Stomach (tissue), 9 donors: Measurements from ENCODE around the gene EIF3CL. TPM values are rescaled to one million over a fixed set of nuclear protein-coding genes. Genes with fewer than 3 reads are reported as not detected.
"Not testable (repeated sequence)": the region's sequence is repeated elsewhere in the genome, so short reads cannot be mapped to it uniquely, and the experiment has no call there.

ENCODE experiments used
- DNase-seq, 2 donors: peaks; one replicate each; pipeline versions ENCODE4 v3.0.0 to v3.0.0-alpha.2; 2013 to 2019
- H3K27ac ChIP-seq, 5 donors: fragments of 200-600 bp in 4 of 5; sonication (generic) in 4 of 5; one replicate each; pipeline ENCODE4 v1.5.1; 2013 to 2019; ENCODE audit warnings: mild to moderate bottlenecking in 1 of 5, moderate library complexity in 1 of 5
- H3K27me3 ChIP-seq, 3 donors: fragments of 200-600 bp; sonication (generic); one replicate each; pipeline ENCODE4 v1.5.1; 2017 to 2019; ENCODE audit warnings: mixed run types in 1 of 3
- H3K36me3 ChIP-seq, 4 donors: fragments of 200-600 bp; sonication (generic); 1 replicate in 3 of 4; 2 replicates in 1 of 4; pipeline ENCODE4 v1.5.1; 2016 to 2019
- H3K4me1 ChIP-seq, 4 donors: fragments of 200-600 bp; sonication (generic); one replicate each; pipeline ENCODE4 v1.5.1; 2016 to 2019
- H3K4me3 ChIP-seq, 4 donors: fragments of 200-600 bp; sonication (generic) in 3 of 4; one replicate each; pipeline ENCODE4 v1.5.1; 2016 to 2019; ENCODE audit warnings: mild to moderate bottlenecking in 1 of 4
- H3K9me3 ChIP-seq, 4 donors: fragments of 200-600 bp; sonication (generic); one replicate each; pipeline ENCODE4 v1.5.1; 2016 to 2019
- WGBS, 5 donors: extraction: QIAGEN DNeasy Blood & Tissue Kit in 3 of 5; methylation state at CpG; one replicate each; pipeline versions ENCODE4 v1.1.5 to v1.1.7; 2013 to 2018; 5-methylcytosine and 5-hydroxymethylcytosine counted together
- intact Hi-C: fragments of 100-400 bp; cut with DNase I; formaldehyde crosslinking; loops from one replicate; pipeline ENCODE4 v1.15.1; 2023; ENCODE audit warnings: low total_unique reads
- polyA plus RNA-seq, 3 donors: library from polyadenylated mRNA; stranded (reverse); fragments of 200-250 nt; gene quantifications; one replicate each; pipeline ENCODE4 v1.2.3, GENCODE V29; 2013
- small RNA-seq, 4 donors: library from RNA; depleted of rRNA; stranded (forward); fragments of <200 nt; gene quantifications; one replicate each; pipeline ENCODE3, GENCODE V24; 2016
- total RNA-seq, 5 donors: library from RNA; depleted of rRNA; stranded (reverse); fragments of >200 nt; gene quantifications; one replicate each; pipeline versions ENCODE4 v1.1.0 to v1.2.3, GENCODE V29; 2014 to 2016
- donor health status: healthy with polysubstance abuse.
- donor health status: Bipolar disorder and iron deficiency.
- donor health status: healthy.

EIF3CL gene
- total and polyA plus RNA-seq, 8 donors = 63.4 to 227 (median 100) TPM

GRCh38 chr16:28338230-28338629 is 65.4 kb downstream of the EIF3CL start:
- peak in 1 of 2 donors; percentile 5 for DNase-seq
- H3K27me3 ChIP-seq, H3K4me1 ChIP-seq, H3K9me3 ChIP-seq, H3K27ac ChIP-seq, H3K36me3 ChIP-seq, intact Hi-C loops, H3K4me3 ChIP-seq: not testable (repeated sequence)
- 85 to 94% (median 88%) methylated on average over 5 to 6 of the region's 6 CpGs for WGBS, 5 donors

- H3K4me1 ChIP-seq, H3K27ac ChIP-seq, H3K36me3 ChIP-seq, H3K9me3 ChIP-seq, DNase-seq, H3K27me3 ChIP-seq, H3K4me3 ChIP-seq, intact Hi-C loops: not testable (repeated sequence)
- 65 to 83% (median 74%) methylated on average over 3 to 5 of the region's 5 CpGs for WGBS, 5 donors
Measured at GRCh38 chr16:28336940-28337710, 66.5 kb downstream of the EIF3CL start.

GRCh38 chr16:28335678-28336077 is 68.0 kb downstream of the EIF3CL start:
- DNase-seq, H3K4me1 ChIP-seq, H3K27ac ChIP-seq, H3K27me3 ChIP-seq, H3K4me3 ChIP-seq, intact Hi-C loops, H3K9me3 ChIP-seq, H3K36me3 ChIP-seq: not testable (repeated sequence)
- 80 to 93% (median 89%) methylated on average over 7 to 8 of the region's 8 CpGs for WGBS, 5 donors

GRCh38 chr16:28332632-28333031 is 71.0 kb downstream of the EIF3CL start:
- H3K9me3 ChIP-seq, H3K27me3 ChIP-seq, H3K27ac ChIP-seq, H3K4me3 ChIP-seq, H3K36me3 ChIP-seq, DNase-seq, intact Hi-C loops, H3K4me1 ChIP-seq: not testable (repeated sequence)
- 56 to 68% (median 59%) methylated on average over 3 to 6 of the region's 6 CpGs for WGBS, 5 donors

- H3K27me3 ChIP-seq, H3K9me3 ChIP-seq, H3K36me3 ChIP-seq, DNase-seq, H3K4me1 ChIP-seq, H3K27ac ChIP-seq, H3K4me3 ChIP-seq, intact Hi-C loops: not testable (repeated sequence)
- WGBS, 5 donors = 54 to 82% (median 70%) methylated on average over 1 to 2 of the region's 2 CpGs
Measured at GRCh38 chr16:28330981-28331380, 72.7 kb downstream of the EIF3CL start.

GRCh38 chr16:28330232-28330631 is 73.4 kb downstream of the EIF3CL start:
- H3K9me3 ChIP-seq, H3K4me3 ChIP-seq, intact Hi-C loops, H3K4me1 ChIP-seq, H3K36me3 ChIP-seq, H3K27ac ChIP-seq, H3K27me3 ChIP-seq: not testable (repeated sequence)
- DNase-seq = peak in 1 of 2 donors; percentile 7
- WGBS, 5 donors = 35 to 85% (median 42%) methylated on average over 2 to 9 of the region's 9 CpGs

Small RNA genes within 50 kb of the gene (small RNA-seq; reads per million reads assigned to genes)
- gene AC138904.2 = 0 reads per million in 4 donors
- 0 reads per million in 4 donors for gene MIR6862-1

Other genes with a start within 250 kb of the EIF3CL start
- 100 to 1,000 TPM in 4 of 5 donors, 10 to 100 TPM in 1; 46.7 to 241 (median 112) TPM for gene XPO6, start 191.9 kb downstream of the EIF3CL start, total RNA-seq
- 10 to 100 TPM; 37.2 to 61.3 (median 39.0) TPM for gene XPO6, start 191.9 kb downstream of the EIF3CL start, polyA plus RNA-seq
- 1 to 10 TPM in 1 of 5 donors, under 1 TPM in 3, not detected in 1; 0.37 to 2.0 (median 0.74) TPM for gene SBK1, start 111.3 kb downstream of the EIF3CL start, total RNA-seq
- under 1 TPM; 0.31 to 0.87 (median 0.63) TPM for gene SBK1, start 111.3 kb downstream of the EIF3CL start, polyA plus RNA-seq
- gene NPIPB6, start 40.3 kb downstream of the EIF3CL start, total RNA-seq = 1 to 10 TPM in 2 of 5 donors, not detected in 3; 2.3 to 6.8 TPM
- gene NPIPB6, start 40.3 kb downstream of the EIF3CL start, polyA plus RNA-seq = 1 to 10 TPM in 1 of 3 donors, not detected in 2; 1.8 TPM
- not detected for gene NPIPB7, start 68.5 kb upstream of the EIF3CL start, total RNA-seq
- under 1 TPM in 1 of 3 donors, not detected in 2; 0.28 TPM for gene NPIPB7, start 68.5 kb upstream of the EIF3CL start, polyA plus RNA-seq
- 10 to 100 TPM; 10.5 to 55.6 (median 22.8) TPM for gene CLN3, start 88.2 kb upstream of the EIF3CL start, total RNA-seq
- 10 to 100 TPM in 2 of 3 donors, 1 to 10 TPM in 1; 6.6 to 25.0 (median 10.8) TPM for gene CLN3, start 88.2 kb upstream of the EIF3CL start, polyA plus RNA-seq
- 10 to 100 TPM in 1 of 5 donors, 1 to 10 TPM in 2, not detected in 2; 1.1 to 86.9 (median 1.2) TPM for gene APOBR, start 90.8 kb upstream of the EIF3CL start, total RNA-seq
- 1 to 10 TPM in 1 of 3 donors, under 1 TPM in 2; 0.83 to 1.5 (median 0.92) TPM for gene APOBR, start 90.8 kb upstream of the EIF3CL start, polyA plus RNA-seq
- gene IL27, start 103.0 kb upstream of the EIF3CL start, total RNA-seq = not detected
- under 1 TPM in 1 of 3 donors, not detected in 2; 0.20 TPM for gene IL27, start 103.0 kb upstream of the EIF3CL start, polyA plus RNA-seq
- gene NUPR1, start 135.1 kb upstream of the EIF3CL start, total RNA-seq = 100 to 1,000 TPM in 1 of 5 donors, 10 to 100 TPM in 3, 1 to 10 TPM in 1; 4.2 to 251 (median 14.0) TPM
- 100 to 1,000 TPM; 123 to 239 (median 126) TPM for gene NUPR1, start 135.1 kb upstream of the EIF3CL start, polyA plus RNA-seq
- 100 to 1,000 TPM in 1 of 5 donors, 10 to 100 TPM in 2, 1 to 10 TPM in 2; 4.3 to 115 (median 12.9) TPM for gene SGF29, start 150.1 kb upstream of the EIF3CL start, total RNA-seq
- gene SGF29, start 150.1 kb upstream of the EIF3CL start, polyA plus RNA-seq = 10 to 100 TPM; 32.2 to 52.5 (median 33.7) TPM
- under 1 TPM in 3 of 5 donors, not detected in 2; 0.18 to 0.87 (median 0.43) TPM for gene SULT1A2, start 193.2 kb upstream of the EIF3CL start, total RNA-seq
- 1 to 10 TPM; 1.1 to 2.4 (median 1.5) TPM for gene SULT1A2, start 193.2 kb upstream of the EIF3CL start, polyA plus RNA-seq
- 10 to 100 TPM in 4 of 5 donors, 1 to 10 TPM in 1; 6.2 to 99.8 (median 66.9) TPM for gene SULT1A1, start 206.2 kb upstream of the EIF3CL start, total RNA-seq
- 10 to 100 TPM; 27.7 to 74.8 (median 34.4) TPM for gene SULT1A1, start 206.2 kb upstream of the EIF3CL start, polyA plus RNA-seq
- 1 to 10 TPM in 1 of 5 donors, not detected in 4; 1.0 TPM for gene NPIPB8, start 234.2 kb upstream of the EIF3CL start, total RNA-seq
- gene NPIPB8, start 234.2 kb upstream of the EIF3CL start, polyA plus RNA-seq = under 1 TPM in 1 of 3 donors, not detected in 2; 0.08 TPM